ENCODE measurements around the gene MTA2. TPM values are rescaled to one million over a fixed set of nuclear protein-coding genes. Genes with fewer than 3 reads are reported as not detected.

The MTA2 gene
- total and polyA plus RNA-seq, 2 of the 8 experiments (the other 6 are each of a cell fraction or from before 2014, with no cell fraction given), result 25.7 to 114 TPM

GRCh38 chr11:62546244-62546928, 55.3 kb downstream of the MTA2 start, which contains the start of gene AHNAK:
TSS of gene AHNAK (minus strand) at chr11:62546806. CDS start at chr11:62536098, 10,708 bp downstream.
- Histone ChIP-seq H3K4ac (replicated peaks; ENCODE audit: insufficient read length, low read depth, low read length) (peak within 1 kb of the TSS; percentile 39), H4K8ac (ENCODE audit: extremely low read depth, insufficient read depth, low read length) (peak within 1 kb of the TSS; percentile 76; the same call in 1 of the 2 replicates), H3K23me2 (ENCODE audit: low read depth, low read length) (peaks cover 27% of the 10 kb centered on the region), H2AK5ac (ENCODE audit: low read depth, low read length) (peak within 1 kb of the TSS; percentile 26; the same call in 1 of the 2 replicates), H3K9me3 (ENCODE audit: insufficient read depth in 2 of 2, low read depth in 1 of 2, low read length in 1 of 2) (no peaks in the 10 kb centered on the region), H4K91ac (replicated peaks; ENCODE audit: insufficient read length, low read length) (no peak within 1 kb of the TSS), H3K27me3 (replicated peaks in 1 of 4; ENCODE audit: control insufficient read depth in 3 of 4, extremely low read depth in 1 of 4, insufficient read depth in 3 of 4, low read length in 3 of 4) (peaks cover 34 to 66% (median 61%) of the 10 kb centered on the region in 4 experiments), H3K4me1 (replicated peaks in 1 of 4; ENCODE audit: control insufficient read depth in 3 of 4, insufficient read depth in 4 of 4, low read length in 3 of 4) (peaks cover 5 to 35% (median 22%) of the 10 kb centered on the region in 4 experiments), H3K27ac (ENCODE audit: low read depth, low read length) (no peak within 1 kb of the TSS), H2BK120ac (replicated peaks; ENCODE audit: low read depth, low read length) (no peak within 1 kb of the TSS), H3K56ac (replicated peaks; ENCODE audit: insufficient read length, low read depth, low read length) (no peak within 1 kb of the TSS), H4K20me1 (replicated peaks in 1 of 2; ENCODE audit: control insufficient read depth in 1 of 2, insufficient read depth in 2 of 2, low read length in 2 of 2) (peaks cover 8 to 14% of the 10 kb centered on the region in 2 experiments), H3K9ac (replicated peaks in 1 of 4; ENCODE audit: extremely low read depth in 1 of 4, low read depth in 3 of 4, low read length in 3 of 4) (peak within 1 kb of the TSS in 3 of 4 experiments; percentile 39 to 53 (median 51); a peak in 4 of 7 replicates), H2AFZ (ENCODE audit: low read length) (no peak within 1 kb of the TSS), H2BK12ac (ENCODE audit: low read depth, low read length) (0 out of 2 replicates have a peak within 1 kb of the TSS, but pooled peaks have one; percentile 84), H3K14ac (ENCODE audit: insufficient read length) (no peak within 1 kb of the TSS), H3K36me3 (ENCODE audit: control insufficient read depth in 2 of 4, insufficient read depth in 4 of 4, low read length in 3 of 4) (no peaks in the 10 kb centered on the region), H3K18ac (ENCODE audit: extremely low read depth, low read length) (peak within 1 kb of the TSS; percentile 83), H3K79me2 (ENCODE audit: control insufficient read depth in 1 of 2, insufficient read depth in 2 of 2, low read length in 2 of 2) (no peaks in the 10 kb centered on the region), H2BK15ac (ENCODE audit: low read length) (peak within 1 kb of the TSS; percentile 12; the same call in 1 of the 2 replicates), H3K4me2 (ENCODE audit: insufficient read depth in 1 of 2, low read depth in 2 of 2, low read length in 2 of 2) (peak within 1 kb of the TSS; percentile 87 to 97), H3K23ac (ENCODE audit: insufficient read length) (no peak within 1 kb of the TSS), H3K79me1 (ENCODE audit: low read depth, low read length) (no peaks in the 10 kb centered on the region), H2BK20ac (ENCODE audit: low read length) (no peak within 1 kb of the TSS), H4K5ac (ENCODE audit: insufficient read length, low read depth, low read length) (no peak within 1 kb of the TSS), H3K4me3 (ENCODE audit: extremely low read depth in 1 of 4, insufficient read depth in 2 of 4, low read depth in 3 of 4, low read length in 4 of 4) (peak within 1 kb of the TSS; percentile 38 to 73 (median 67)), H2BK5ac (ENCODE audit: low read depth, low read length) (peak within 1 kb of the TSS; percentile 35; the same call in 1 of the 2 replicates)
- no peak for FAIRE-seq
- WGBS, 2 experiments (ENCODE audit: extremely low coverage in 1 of 2, insufficient coverage in 1 of 2, insufficient read length in 1 of 2, insufficient replicate concordance in 2 of 2, low coverage in 1 of 2, low lambda C conversion rate in 2 of 2, missing lambda C conversion rate in 1 of 2), result 5% methylated on average over 22 of the region's 69 CpGs; no CpG with 5 or more reads in 1 of the 2 experiments
- peak in 1 of 2 experiments; percentile 79 for DNase-seq (ENCODE audit: low read depth in 1 of 2, low spot score in 2 of 2)
- CTCF ChIA-PET (ENCODE audit: partially characterized antibody), result interaction anchor here (0.6 to 5.1 kb wide), 8 partner anchors 9 to 153 kb away, joined by 3 to 179 read pairs (median 10); no protein-coding TSS in a partner anchor
- POLR2A ChIA-PET (ENCODE audit: partially characterized antibody), result interaction anchor here (0.8 to 7.5 kb wide), 8 partner anchors 6 to 144 kb away, joined by 3 to 59 read pairs (median 4); partner anchors contain the start of genes C11orf98 and CSKMT
- TF ChIP-seq CHD2 (IDR thresholded peaks at IDR 0.05; ENCODE audit: low read length), result no peak
- no peak for TF ChIP-seq RAD21 (IDR thresholded peaks at IDR 0.05 in 1 of 2, conservative IDR thresholded peaks at IDR 0.05 in 1 of 2; ENCODE audit: low read depth in 2 of 2, low read length in 2 of 2)
- 0 out of 2 replicates have a peak, but pooled peaks have one; percentile 22 for TF ChIP-seq RBBP5 (IDR thresholded peaks at IDR 0.05; ENCODE audit: borderline replicate concordance, low read depth, low read length)
- peak; percentile 15; the same call in 1 of the 2 replicates for TF ChIP-seq MAX (IDR thresholded peaks at IDR 0.05)
- TF ChIP-seq GTF2F1 (IDR thresholded peaks at IDR 0.05; ENCODE audit: borderline replicate concordance, low read depth, low read length), result no peak
- TF ChIP-seq TEAD4 (IDR thresholded peaks at IDR 0.05; ENCODE audit: low read depth, low read length), result no peak
- no peak for TF ChIP-seq NRF1 (IDR thresholded peaks at IDR 0.05; ENCODE audit: low read depth, low read length)
- peak; percentile 23 for TF ChIP-seq EZH2 (IDR thresholded peaks at IDR 0.05; ENCODE audit: low read depth, low read length, severe bottlenecking)

Data from H1 (cell line).